PC-3 (cell line): ENCODE measurements around the gene PIAS3. TPM values are rescaled to one million over a fixed set of nuclear protein-coding genes. Genes with fewer than 3 reads are reported as not detected.
A peak's percentile ranks its signal among the peaks of the same experiment; 100 is the strongest.

Source experiments
- ATAC-seq: fragments of 200-7000 bp; cut with Tn5 transposase; 2 replicates; pipeline ENCODE4 v1.9.1; 2020; ENCODE audit warnings: mild to moderate bottlenecking, moderate library complexity
- BruUV-seq: library from RNA; stranded (reverse); fragments of 400-500 nt; replicated peaks from 2 replicates; lab custom pipeline; 2021; lab: Mats Ljungman, UMichigan
- CTCF ChIA-PET: fragments of 300-600 bp; sonication (Branson Sonifier 250); formaldehyde crosslinking; loops from one replicate; lab custom pipeline; 2022; ENCODE audit warnings: antibody characterized with exemption; lab: Charles Lee
- POLR2A ChIA-PET: fragments of 300-600 bp; sonication (Branson Sonifier 250); formaldehyde crosslinking; loops from one replicate; lab custom pipeline; 2022; ENCODE audit warnings: antibody characterized with exemption; ENCODE audit not compliant: unreplicated experiment; lab: Charles Lee
- DNase-seq: peaks from one replicate; pipeline ENCODE4 v3.0.0-alpha.2; 2015
- H2AFZ ChIP-seq: fragments of 300-600 bp; sonication (generic); 2 replicates; pipeline ENCODE4 v1.6.0; 2016; ENCODE audit warnings: antibody characterized with exemption, low read length
- H3F3A ChIP-seq: fragments of 300-600 bp; sonication (generic); one replicate; pipeline ENCODE4 v1.6.0; 2017; ENCODE audit warnings: antibody characterized with exemption, low read length, control low read depth, mild to moderate bottlenecking; ENCODE audit not compliant: unreplicated experiment
- H3K27ac ChIP-seq: fragments of 300-600 bp; sonication (generic); 2 replicates; pipeline ENCODE4 v1.5.1; 2016; ENCODE audit warnings: mild to moderate bottlenecking, low read length
- H3K27me3 ChIP-seq: fragments of 300-600 bp; sonication (generic); 2 replicates; pipeline ENCODE4 v1.6.1; 2016; ENCODE audit warnings: low read length, mixed read lengths
- H3K36me3 ChIP-seq: fragments of 300-600 bp; sonication (generic); 2 replicates; pipeline ENCODE4 v1.6.1; 2016; ENCODE audit warnings: low read depth, mixed run types, low read length, mixed read lengths
- H3K4me1 ChIP-seq: fragments of 300-600 bp; sonication (generic); 2 replicates; pipeline ENCODE4 v1.5.1; 2016; ENCODE audit warnings: low read length; ENCODE audit not compliant: insufficient read depth
- H3K4me2 ChIP-seq: fragments of 300-600 bp; sonication (generic); 2 replicates; pipeline ENCODE4 v1.6.0; 2016; ENCODE audit warnings: low read length
- H3K4me3 ChIP-seq: fragments of 300-600 bp; sonication (generic); 2 replicates; pipeline ENCODE4 v1.5.1; 2016; ENCODE audit warnings: mild to moderate bottlenecking, low read length, mixed read lengths
- H3K79me2 ChIP-seq: fragments of 300-600 bp; sonication (generic); 2 replicates; pipeline ENCODE4 v1.6.1; 2017; ENCODE audit warnings: low read length, mixed read lengths
- H3K9ac ChIP-seq: fragments of 300-600 bp; sonication (generic); 2 replicates; pipeline ENCODE4 v1.6.0; 2016; ENCODE audit warnings: mild to moderate bottlenecking, low read length
- H3K9me2 ChIP-seq: fragments of 300-600 bp; sonication (generic); replicated peaks from 2 replicates; pipeline ENCODE4 v1.6.1; 2016; ENCODE audit warnings: mixed run types, low read length, mixed read lengths
- H3K9me3 ChIP-seq: fragments of 300-600 bp; sonication (generic); 2 replicates; pipeline ENCODE4 v1.6.1; 2016; ENCODE audit warnings: low read length, mixed read lengths
- H4K20me1 ChIP-seq: fragments of 300-600 bp; sonication (generic); 2 replicates; pipeline ENCODE4 v1.6.1; 2016; ENCODE audit warnings: low read length, mixed read lengths
- CTCF ChIP-seq: fragments of 300-600 bp; sonication (generic); conservative IDR thresholded peaks from 2 replicates; pipeline ENCODE4 v1.5.1; 2017; ENCODE audit warnings: antibody characterized with exemption, low read depth, mild to moderate bottlenecking, low read length
- EZH2 ChIP-seq: fragments of 300-600 bp; sonication (generic); IDR thresholded peaks from one replicate; pipeline ENCODE4 v1.6.1; 2017; ENCODE audit warnings: antibody characterized with exemption, mild to moderate bottlenecking, low read length; ENCODE audit not compliant: unreplicated experiment
- EZH2phosphoT487 ChIP-seq: fragments of 300-600 bp; sonication (generic); IDR thresholded peaks from 2 replicates; pipeline ENCODE4 v1.6.1; 2018; ENCODE audit warnings: mild to moderate bottlenecking, antibody characterized with exemption, low read length, borderline replicate concordance
- intact Hi-C: fragments of 100-400 bp; cut with micrococcal nuclease; formaldehyde crosslinking; loops from 2 replicates; pipeline ENCODE4 v1.9.0; 2023
- total RNA-seq: library from RNA; depleted of rRNA; stranded (reverse); fragments of >200 nt; gene quantifications from 2 replicates; pipeline ENCODE4 v1.2.3, GENCODE V29; 2014

PIAS3 gene
- total RNA-seq, 1 experiment from 2014 or later: 25.2 TPM

GRCh38 chr1:145828367-145829026 lies 30.4 kb downstream of the PIAS3 start:
- TF ChIP-seq EZH2phosphoT487 (no peak), EZH2 (no peak), CTCF (no peak)
- POLR2A ChIA-PET: no interaction called here
- Histone ChIP-seq H3F3A (no peaks in the 10 kb centered on the region), H3K27me3 (no peaks in the 10 kb centered on the region), H3K4me1 (peaks cover 13% of the 10 kb centered on the region), H3K9me3 (no peaks in the 10 kb centered on the region), H2AFZ (no peak overlapping the region), H3K36me3 (peaks cover 58% of the 10 kb centered on the region), H3K4me2 (no peak overlapping the region), H4K20me1 (no peaks in the 10 kb centered on the region), H3K27ac (no peak overlapping the region), H3K9me2 (no peaks in the 10 kb centered on the region), H3K4me3 (no peak overlapping the region), H3K79me2 (peaks cover 33% of the 10 kb centered on the region), H3K9ac (no peak overlapping the region)
- BruUV-seq: no TSS peak
- CTCF ChIA-PET: no interaction called here
- ATAC-seq (no peak), DNase-seq (no peak)
- intact Hi-C loops: no loop called here

- no peak overlapping the region for H3K4me2 ChIP-seq
- intact Hi-C loops: no loop called here
- DNase-seq: no peak
- H3K27ac ChIP-seq: no peak overlapping the region
- peaks cover 33% of the 10 kb centered on the region for H3K79me2 ChIP-seq
- H2AFZ ChIP-seq: no peak overlapping the region
- no peaks in the 10 kb centered on the region for H3K9me2 ChIP-seq
- peaks cover 13% of the 10 kb centered on the region for H3K4me1 ChIP-seq
- no TSS peak for BruUV-seq
- peaks cover 53% of the 10 kb centered on the region for H3K36me3 ChIP-seq
- no peak overlapping the region for H3K4me3 ChIP-seq
- CTCF ChIA-PET: no interaction called here
- TF ChIP-seq EZH2 (no peak), CTCF (no peak), EZH2phosphoT487 (no peak)
- no peak overlapping the region for H3K9ac ChIP-seq
- POLR2A ChIA-PET: no interaction called here
- H3F3A ChIP-seq: no peaks in the 10 kb centered on the region
- no peak for ATAC-seq
- no peaks in the 10 kb centered on the region for H3K27me3 ChIP-seq
- H4K20me1 ChIP-seq: no peaks in the 10 kb centered on the region
- H3K9me3 ChIP-seq: no peaks in the 10 kb centered on the region
Measured at GRCh38 chr1:145827966-145828365, 30.9 kb downstream of the PIAS3 start.

GRCh38 chr1:145826030-145826429 lies 32.9 kb downstream of the PIAS3 start:
- H3F3A ChIP-seq: no peaks in the 10 kb centered on the region
- H2AFZ ChIP-seq: no peak overlapping the region
- H3K4me3 ChIP-seq: peak overlapping the region; percentile 82
- TF ChIP-seq EZH2phosphoT487 (no peak), EZH2 (no peak), CTCF (peak; percentile 49)
- peaks cover 42% of the 10 kb centered on the region for H3K79me2 ChIP-seq
- no TSS peak for BruUV-seq
- peaks cover 44% of the 10 kb centered on the region for H3K36me3 ChIP-seq
- ChIA-PET POLR2A (no interaction called here), CTCF (interaction anchor here (0.6 kb wide), 1 partner anchor 19 kb away, joined by 5 read pairs; no protein-coding TSS in a partner anchor)
- H3K27me3 ChIP-seq: no peaks in the 10 kb centered on the region
- intact Hi-C loops: no loop called here
- no peak overlapping the region for H3K9ac ChIP-seq
- H3K9me3 ChIP-seq: no peaks in the 10 kb centered on the region
- H3K4me1 ChIP-seq: peaks cover 13% of the 10 kb centered on the region
- H4K20me1 ChIP-seq: no peaks in the 10 kb centered on the region
- H3K27ac ChIP-seq: no peak overlapping the region
- H3K9me2 ChIP-seq: no peaks in the 10 kb centered on the region
- H3K4me2 ChIP-seq: peak overlapping the region; percentile 93
- peak; percentile 30 for DNase-seq
- ATAC-seq: no peak
